Liver (tissue), 9 donors: Measurements from ENCODE around the gene TPD52L1. TPM values are rescaled to one million over a fixed set of nuclear protein-coding genes. Genes with fewer than 3 reads are reported as not detected.

ENCODE experiments used
- DNase-seq: peaks from one replicate; pipeline ENCODE4 v3.0.0-alpha.2; 2017; ENCODE audit warnings: low spot score
- H3K27ac ChIP-seq, 2 donors: one replicate each; pipeline ENCODE4 v1.7.0; 2013; ENCODE audit warnings: inconsistent platforms in 2 of 2, low read length in 2 of 2, control low read depth in 1 of 2, low read depth in 1 of 2, mild to moderate bottlenecking in 1 of 2
- H3K27me3 ChIP-seq, 4 donors: one replicate each; pipeline versions ENCODE4 v1.6.1 to v1.7.0; 2013; ENCODE audit warnings: low read length in 3 of 4, inconsistent platforms in 1 of 4, mild to moderate bottlenecking in 1 of 4, moderate library complexity in 1 of 4; ENCODE audit not compliant: control insufficient read depth in 4 of 4, insufficient read depth in 4 of 4
- H3K36me3 ChIP-seq, 4 donors: one replicate each; pipeline versions ENCODE4 v1.6.1 to v1.7.0; 2013; ENCODE audit warnings: low read length in 3 of 4, mild to moderate bottlenecking in 3 of 4, low read depth in 1 of 4, moderate library complexity in 1 of 4; ENCODE audit not compliant: control insufficient read depth in 4 of 4, insufficient read depth in 3 of 4
- H3K4me1 ChIP-seq, 4 donors: one replicate each; pipeline versions ENCODE4 v1.6.1 to v1.7.0; 2013; ENCODE audit warnings: low read length in 3 of 4, mild to moderate bottlenecking in 3 of 4, moderate library complexity in 1 of 4; ENCODE audit not compliant: control insufficient read depth in 4 of 4, insufficient read depth in 4 of 4
- H3K4me3 ChIP-seq, 3 donors: one replicate each; pipeline versions ENCODE4 v1.6.1 to v1.7.0; 2013; ENCODE audit warnings: low read length in 3 of 3, control low read depth in 1 of 3, low read depth in 1 of 3, mild to moderate bottlenecking in 1 of 3
- H3K9ac ChIP-seq, 2 donors: one replicate each; pipeline ENCODE4 v1.7.0; 2013; ENCODE audit warnings: low read length in 2 of 2, mild to moderate bottlenecking in 2 of 2, moderate library complexity in 2 of 2, control low read depth in 1 of 2, low read depth in 1 of 2
- H3K9me3 ChIP-seq, 4 donors: one replicate each; pipeline versions ENCODE4 v1.6.1 to v1.7.0; 2013; ENCODE audit warnings: low read length in 3 of 4; ENCODE audit not compliant: control insufficient read depth in 4 of 4
- ATF3 ChIP-seq: IDR thresholded peaks from 2 replicates; pipeline ENCODE4 v1.6.1; 2016; ENCODE audit warnings: antibody characterized with exemption
- CTCF ChIP-seq: fragments of 150-350 bp; IDR thresholded peaks from 2 replicates; pipeline ENCODE4 v1.5.1; 2017; ENCODE audit warnings: improper control_type of control experiment, low read depth, low read length; ENCODE audit not compliant: missing input control
- EGR1 ChIP-seq, 2 donors: IDR thresholded peaks; 2 replicates each; pipeline ENCODE4 v1.6.1; 2016 to 2018; ENCODE audit warnings: antibody characterized with exemption in 2 of 2, low read depth in 2 of 2
- FOXA1 ChIP-seq: IDR thresholded peaks from 2 replicates; pipeline ENCODE4 v1.6.1; 2016; ENCODE audit warnings: antibody characterized with exemption
- FOXA2 ChIP-seq: IDR thresholded peaks from 2 replicates; pipeline ENCODE4 v1.6.1; 2016; ENCODE audit warnings: antibody characterized with exemption
- GABPA ChIP-seq, 2 donors: IDR thresholded peaks in 1 of 2; conservative IDR thresholded peaks in 1 of 2; 2 replicates each; pipeline ENCODE4 v1.6.1; 2016; ENCODE audit warnings: antibody characterized with exemption in 2 of 2, mild to moderate bottlenecking in 1 of 2, moderate library complexity in 1 of 2
- HNF4A ChIP-seq, 2 donors: conservative IDR thresholded peaks; 2 replicates each; pipeline ENCODE4 v1.6.1; 2016; ENCODE audit warnings: antibody characterized with exemption in 2 of 2, mild to moderate bottlenecking in 2 of 2
- HNF4G ChIP-seq: IDR thresholded peaks from 2 replicates; pipeline ENCODE4 v1.6.1; 2016; ENCODE audit warnings: antibody characterized with exemption
- JUND ChIP-seq, 2 donors: IDR thresholded peaks; 2 replicates each; pipeline ENCODE4 v1.6.1; 2016; ENCODE audit warnings: antibody characterized with exemption in 2 of 2
- MAX ChIP-seq: IDR thresholded peaks from 2 replicates; pipeline ENCODE4 v1.6.1; 2016; ENCODE audit warnings: antibody characterized with exemption
- NR2F2 ChIP-seq: IDR thresholded peaks from 2 replicates; pipeline ENCODE4 v1.6.1; 2016; ENCODE audit warnings: antibody characterized with exemption
- RAD21 ChIP-seq, 2 donors: IDR thresholded peaks; 2 replicates each; pipeline ENCODE4 v1.6.1; 2016; ENCODE audit warnings: antibody characterized with exemption in 2 of 2, mild to moderate bottlenecking in 2 of 2
- REST ChIP-seq: IDR thresholded peaks from 2 replicates; pipeline ENCODE4 v1.6.1; 2016; ENCODE audit warnings: antibody characterized with exemption, mild to moderate bottlenecking
- RXRA ChIP-seq, 2 donors: IDR thresholded peaks; 2 replicates each; pipeline ENCODE4 v1.6.1; 2017 to 2018; ENCODE audit warnings: antibody characterized with exemption in 2 of 2, mild to moderate bottlenecking in 1 of 2
- SP1 ChIP-seq: IDR thresholded peaks from 2 replicates; pipeline ENCODE4 v1.6.1; 2018; ENCODE audit warnings: antibody characterized with exemption, mild to moderate bottlenecking
- TAF1 ChIP-seq: conservative IDR thresholded peaks from 2 replicates; pipeline ENCODE4 v1.6.1; 2016; ENCODE audit warnings: antibody characterized with exemption, mild to moderate bottlenecking
- YY1 ChIP-seq: IDR thresholded peaks from 2 replicates; pipeline ENCODE4 v1.6.1; 2016; ENCODE audit warnings: antibody characterized with exemption, mild to moderate bottlenecking
- ZBTB33 ChIP-seq: IDR thresholded peaks from 2 replicates; pipeline ENCODE4 v1.6.1; 2016; ENCODE audit warnings: antibody characterized with exemption
- WGBS: extraction: QIAGEN DNeasy Blood & Tissue Kit; methylation state at CpG from one replicate; pipeline ENCODE4 v1.1.7; 2013; 5-methylcytosine and 5-hydroxymethylcytosine counted together
- polyA plus RNA-seq, 2 donors: library from polyadenylated mRNA; stranded (reverse) in 1 of 2; unstranded in 1 of 2; fragments of 200-250 nt in 1 of 2; fragments of >200 nt in 1 of 2; fragmentation: Nextera tagmentation in 1 of 2; extraction: Ambion mirVana in 1 of 2; gene quantifications; one replicate each; pipeline versions ENCODE4 v1.2.1 to v1.2.3, GENCODE V29; 2013 to 2015
- total RNA-seq, 2 donors: library from RNA; depleted of rRNA; stranded (reverse); fragments of >200 nt; gene quantifications; one replicate each; pipeline ENCODE4 v1.2.3, GENCODE V29; 2014
- donor health status: healthy.
- donor health status: healthy.
- donor health status: healthy.
- donor health status: healthy.
- donor health status: healthy.

Gene TPD52L1
- total and polyA plus RNA-seq, 4 donors: 8.9 to 66.4 (median 56.6) TPM

GRCh38 chr6:125165256-125165655 lies 11.7 kb downstream of the TPD52L1 start:
- Histone ChIP-seq H3K9me3 (no peaks in the 10 kb centered on the region), H3K27me3 (no peaks in the 10 kb centered on the region), H3K4me1 (peaks cover 0 to 6% (median 2%) of the 10 kb centered on the region in 4 donors), H3K4me3 (no peak overlapping the region), H3K27ac (no peak overlapping the region), H3K36me3 (no peaks in the 10 kb centered on the region), H3K9ac (no peak overlapping the region)
- TF ChIP-seq FOXA1 (no peak), EGR1 (IDR thresholded peaks at IDR 0.05; ENCODE audit: low read depth in 2 of 2) (no peak), RXRA (IDR thresholded peaks at IDR 0.05) (no peak), HNF4A (conservative IDR thresholded peaks at IDR 0.05) (no peak), CTCF (no peak), HNF4G (no peak), GABPA (IDR thresholded peaks at IDR 0.05 in 1 of 2, conservative IDR thresholded peaks at IDR 0.05 in 1 of 2) (no peak), MAX (no peak), TAF1 (no peak), ZBTB33 (no peak), SP1 (no peak), RAD21 (IDR thresholded peaks at IDR 0.05) (no peak), FOXA2 (no peak), ATF3 (no peak), REST (no peak), JUND (IDR thresholded peaks at IDR 0.05) (no peak), YY1 (no peak), NR2F2 (no peak)
- WGBS: 78% methylated on average over 1 of the region's 1 CpG
- DNase-seq: no peak
